Spleen (tissue), 11 donors: ENCODE data around the gene ARRDC3. TPM values are rescaled to one million over a fixed set of nuclear protein-coding genes. Genes with fewer than 3 reads are reported as not detected.
"Not testable (repeated sequence)": the region's sequence is repeated elsewhere in the genome, so short reads cannot be mapped to it uniquely, and the experiment has no call there.

Source experiments
- DNase-seq: peaks from one replicate; pipeline ENCODE4 v3.0.0-alpha.2; 2020
- H3K27ac ChIP-seq, 8 donors: fragments of 200-600 bp; sonication (generic) in 7 of 8; 1 replicate in 4 of 8; 2 replicates in 4 of 8; pipeline versions ENCODE4 v1.5.0 to v1.8.0; 2016 to 2021; ENCODE audit warnings: inconsistent platforms in 4 of 8, mild to moderate bottlenecking in 4 of 8, moderate library complexity in 1 of 8
- H3K27me3 ChIP-seq, 7 donors: fragments of 200-600 bp; sonication (generic) in 6 of 7; replicated peaks in 1 of 7; 1 replicate in 4 of 7; 2 replicates in 3 of 7; pipeline versions ENCODE4 v1.5.0 to v1.8.0; 2016 to 2021; ENCODE audit warnings: inconsistent platforms in 3 of 7, mild to moderate bottlenecking in 1 of 7
- H3K36me3 ChIP-seq, 6 donors: fragments of 200-600 bp; sonication (generic) in 5 of 6; 1 replicate in 4 of 6; 2 replicates in 2 of 6; pipeline versions ENCODE4 v1.5.0 to v1.8.0; 2016 to 2021; ENCODE audit warnings: inconsistent platforms in 2 of 6
- H3K4me1 ChIP-seq, 6 donors: fragments of 200-600 bp; sonication (generic) in 5 of 6; 1 replicate in 3 of 6; 2 replicates in 3 of 6; pipeline versions ENCODE4 v1.5.0 to v1.8.0; 2016 to 2021; ENCODE audit warnings: inconsistent platforms in 3 of 6
- H3K4me3 ChIP-seq, 8 donors: fragments of 200-600 bp; sonication (generic) in 7 of 8; 1 replicate in 4 of 8; 2 replicates in 4 of 8; pipeline versions ENCODE4 v1.5.0 to v1.8.0; 2016 to 2021; ENCODE audit warnings: inconsistent platforms in 4 of 8, mild to moderate bottlenecking in 4 of 8, moderate library complexity in 2 of 8
- H3K9me3 ChIP-seq, 8 donors: fragments of 200-600 bp; sonication (generic) in 7 of 8; 1 replicate in 4 of 8; 2 replicates in 4 of 8; pipeline versions ENCODE4 v1.5.0 to v1.8.0; 2016 to 2021; ENCODE audit warnings: inconsistent platforms in 4 of 8
- POLR2A ChIP-seq, 3 donors: fragments of 450-650 bp; IDR thresholded peaks; one replicate each; pipeline ENCODE4 v1.5.1; 2017; ENCODE audit warnings: antibody characterized with exemption in 3 of 3, mild to moderate bottlenecking in 1 of 3
- POLR2AphosphoS5 ChIP-seq, 3 donors: sonication (generic); formaldehyde crosslinking; IDR thresholded peaks; one replicate each; pipeline ENCODE4 v1.5.1; 2017; ENCODE audit warnings: antibody characterized with exemption in 3 of 3
- WGBS, 5 donors: extraction: QIAGEN DNeasy Blood & Tissue Kit in 3 of 5; methylation state at CpG; one replicate each; pipeline versions ENCODE4 v1.1.5 to v1.1.7; 2013 to 2018; 5-methylcytosine and 5-hydroxymethylcytosine counted together
- intact Hi-C: fragments of 100-400 bp; cut with DNase I; formaldehyde crosslinking; loops from one replicate; pipeline ENCODE4 v1.15.0; 2023; ENCODE audit warnings: low total_unique reads
- polyA plus RNA-seq, 3 donors: library from polyadenylated mRNA; stranded (reverse); fragments of 200-250 nt; gene quantifications; one replicate each; pipeline ENCODE4 v1.2.1, GENCODE V29; 2013
- total RNA-seq, 7 donors: library from RNA; depleted of rRNA in 3 of 7; stranded (reverse); fragments of >200 nt in 3 of 7; fragmentation: NEBNext Ultra II Directional in 4 of 7; extraction: Animal tissue kit (Norgen Biotek cat#: 25700) in 4 of 7; gene quantifications; one replicate each; pipeline versions ENCODE4 v1.1.0 to v1.2.1, GENCODE V29; 2016 to 2021
- TF ChIP-seq, protein P1 (sequence below), 11 experiments: fragments of 200-600 bp in 7 of 11; fragments of 450-650 bp in 4 of 11; sonication (generic) in 4 of 11; IDR thresholded peaks in 8 of 11; conservative IDR thresholded peaks in 3 of 11; 1 replicate in 7 of 11; 2 replicates in 4 of 11; pipeline versions ENCODE4 v1.4.0 to v1.8.0; 2016 to 2021; ENCODE audit warnings: antibody characterized with exemption in 11 of 11, inconsistent platforms in 4 of 11, mild to moderate bottlenecking in 1 of 11
- donor health status: healthy with polysubstance abuse.
- donor health status: DM: no; HTN: no; CAD: no; lungs with moderate emphysema.
- donor health status: DM: no; HTN: no; CAD: no.
- donor health status: Bipolar disorder and iron deficiency.
- donor health status: healthy.
- donor health status: DM: no; HTN: no; CAD: no.
- donor health status: DM: yes; HTN: yes; CAD: no.

ARRDC3 gene
- total and polyA plus RNA-seq, 10 donors, result 13.7 to 124 (median 41.2) TPM

DNA sequence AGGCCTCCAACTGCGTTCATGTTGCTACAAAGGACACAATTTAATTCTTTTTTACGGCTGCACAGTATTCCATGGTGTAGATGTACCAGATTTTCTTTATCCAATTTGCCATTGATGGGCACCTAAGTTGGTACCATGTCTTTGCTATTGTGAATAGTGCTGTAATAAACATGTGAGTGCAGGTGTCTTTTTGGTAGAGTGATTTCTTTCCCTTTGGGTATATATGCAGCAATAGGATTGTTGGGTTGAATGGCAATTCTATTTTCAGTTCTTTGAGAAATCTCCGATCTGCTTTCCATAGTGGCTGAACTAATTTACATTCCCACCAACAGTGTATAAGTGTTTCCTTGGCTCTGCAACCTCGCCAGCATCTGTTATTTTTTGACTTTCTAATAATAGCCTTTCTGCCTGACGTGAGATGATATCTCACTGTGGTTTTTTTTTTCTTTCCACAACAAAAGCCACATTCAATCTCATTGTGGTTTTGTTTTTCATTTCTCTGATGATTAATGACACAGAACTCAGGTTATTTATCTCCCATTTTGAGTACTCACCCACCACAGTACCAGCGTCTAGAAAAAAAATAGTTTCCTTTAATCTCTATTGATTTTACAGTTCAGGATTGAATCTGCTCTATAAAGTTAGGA lies 21.9 kb downstream of the ARRDC3 start:
- DNase-seq, result no peak
- intact Hi-C loops, result no loop called here
- WGBS, 5 donors, result 53 to 61% (median 57%) methylated on average over 6 of the region's 6 CpGs
- H3K36me3 ChIP-seq, result peaks cover 0 to under 1% (median 0%) of the 10 kb centered on the region in 6 donors
- no peak overlapping the region for H3K27ac ChIP-seq
- TF ChIP-seq POLR2AphosphoS5 (IDR thresholded peaks at IDR 0.05) (no peak), POLR2A (IDR thresholded peaks at IDR 0.05) (no peak)
- TF ChIP-seq, protein P1, sequence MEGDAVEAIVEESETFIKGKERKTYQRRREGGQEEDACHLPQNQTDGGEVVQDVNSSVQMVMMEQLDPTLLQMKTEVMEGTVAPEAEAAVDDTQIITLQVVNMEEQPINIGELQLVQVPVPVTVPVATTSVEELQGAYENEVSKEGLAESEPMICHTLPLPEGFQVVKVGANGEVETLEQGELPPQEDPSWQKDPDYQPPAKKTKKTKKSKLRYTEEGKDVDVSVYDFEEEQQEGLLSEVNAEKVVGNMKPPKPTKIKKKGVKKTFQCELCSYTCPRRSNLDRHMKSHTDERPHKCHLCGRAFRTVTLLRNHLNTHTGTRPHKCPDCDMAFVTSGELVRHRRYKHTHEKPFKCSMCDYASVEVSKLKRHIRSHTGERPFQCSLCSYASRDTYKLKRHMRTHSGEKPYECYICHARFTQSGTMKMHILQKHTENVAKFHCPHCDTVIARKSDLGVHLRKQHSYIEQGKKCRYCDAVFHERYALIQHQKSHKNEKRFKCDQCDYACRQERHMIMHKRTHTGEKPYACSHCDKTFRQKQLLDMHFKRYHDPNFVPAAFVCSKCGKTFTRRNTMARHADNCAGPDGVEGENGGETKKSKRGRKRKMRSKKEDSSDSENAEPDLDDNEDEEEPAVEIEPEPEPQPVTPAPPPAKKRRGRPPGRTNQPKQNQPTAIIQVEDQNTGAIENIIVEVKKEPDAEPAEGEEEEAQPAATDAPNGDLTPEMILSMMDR (IDR thresholded peaks at IDR 0.05 in 8 of 11, conservative IDR thresholded peaks at IDR 0.05 in 3 of 11), result no peak
- H3K27me3 ChIP-seq, result no peaks in the 10 kb centered on the region
- H3K4me3 ChIP-seq, result no peak overlapping the region
- peaks cover 0 to 7% (median 0%) of the 10 kb centered on the region in 8 donors for H3K9me3 ChIP-seq
- peaks cover 0 to 16% (median 0%) of the 10 kb centered on the region in 6 donors for H3K4me1 ChIP-seq

DNA sequence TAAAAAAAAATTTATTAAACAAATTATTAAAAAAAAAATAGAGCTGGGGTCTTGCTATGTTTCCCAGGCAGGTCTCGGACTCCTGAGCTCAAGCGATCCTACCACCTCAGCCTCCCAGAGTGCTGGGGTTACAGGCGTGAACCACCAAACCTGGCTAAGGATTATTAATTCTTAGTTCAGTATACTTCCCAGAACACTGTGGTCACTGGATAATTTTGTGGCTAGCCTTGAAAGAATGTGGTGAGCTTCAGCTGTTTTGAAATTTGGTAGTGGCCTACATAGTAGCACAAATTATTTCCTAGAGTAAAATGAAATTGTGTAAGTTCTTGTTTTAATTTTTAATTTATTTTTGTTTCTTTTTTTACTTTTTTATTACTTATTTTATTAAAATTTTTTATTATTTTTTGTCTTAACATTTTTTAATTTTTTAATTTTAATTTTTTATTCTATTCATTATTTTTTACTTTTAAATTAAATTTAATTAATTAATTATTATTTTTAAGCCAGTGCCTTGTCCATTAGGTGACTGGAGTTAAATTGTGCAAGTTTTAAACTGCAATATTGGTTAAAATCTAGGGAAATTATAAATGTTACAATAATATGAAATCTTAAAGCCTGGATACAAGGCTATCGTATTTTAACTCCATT lies 23.0 kb downstream of the ARRDC3 start:
- Histone ChIP-seq H3K4me3 (no peak overlapping the region), H3K27me3 (no peaks in the 10 kb centered on the region), H3K9me3 (peaks cover 0 to 7% (median 0%) of the 10 kb centered on the region in 8 donors), H3K4me1 (peaks cover 0 to 26% (median 3%) of the 10 kb centered on the region in 6 donors), H3K27ac (no peak overlapping the region), H3K36me3 (no peaks in the 10 kb centered on the region)
- no peak for DNase-seq
- intact Hi-C loops, result no loop called here
- WGBS, 5 donors, result 81 to 92% (median 84%) methylated on average over 4 of the region's 4 CpGs
- TF ChIP-seq POLR2AphosphoS5 (IDR thresholded peaks at IDR 0.05) (no peak), POLR2A (IDR thresholded peaks at IDR 0.05) (no peak)
- TF ChIP-seq, protein P1 (IDR thresholded peaks at IDR 0.05 in 8 of 11, conservative IDR thresholded peaks at IDR 0.05 in 3 of 11), result no peak

DNA sequence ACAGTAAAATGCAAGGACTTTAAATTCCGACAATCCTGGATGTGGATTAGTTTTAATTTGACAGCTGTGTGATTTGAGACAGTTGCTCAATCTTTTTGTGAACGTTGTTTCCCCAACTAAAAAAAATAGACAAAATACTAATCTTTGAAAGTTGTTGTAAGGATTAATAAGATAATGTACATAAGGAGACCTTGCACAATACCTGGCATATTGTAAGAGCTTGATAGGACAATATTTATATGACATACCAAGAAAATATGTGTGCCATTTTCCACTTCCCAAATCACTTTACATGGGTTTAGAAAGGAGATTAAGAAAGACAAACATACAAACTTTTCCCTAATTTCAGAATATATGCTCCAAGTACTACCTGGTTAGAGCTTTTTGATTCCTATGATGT lies 25.3 kb downstream of the ARRDC3 start:
- TF ChIP-seq POLR2AphosphoS5 (IDR thresholded peaks at IDR 0.05) (no peak), POLR2A (IDR thresholded peaks at IDR 0.05) (no peak)
- TF ChIP-seq, protein P1 (IDR thresholded peaks at IDR 0.05 in 8 of 11, conservative IDR thresholded peaks at IDR 0.05 in 3 of 11), result no peak
- WGBS, 5 donors, result 59 to 75% (median 71%) methylated on average over 2 of the region's 2 CpGs
- intact Hi-C loops, result no loop called here
- H3K9me3 ChIP-seq, result peaks cover 0 to 7% (median 0%) of the 10 kb centered on the region in 8 donors
- peaks cover 0 to 35% (median 6%) of the 10 kb centered on the region in 6 donors for H3K4me1 ChIP-seq
- H3K27ac ChIP-seq, result no peak overlapping the region
- no peak overlapping the region for H3K4me3 ChIP-seq
- H3K36me3 ChIP-seq, result no peaks in the 10 kb centered on the region
- H3K27me3 ChIP-seq, result no peaks in the 10 kb centered on the region
- no peak for DNase-seq

DNA sequence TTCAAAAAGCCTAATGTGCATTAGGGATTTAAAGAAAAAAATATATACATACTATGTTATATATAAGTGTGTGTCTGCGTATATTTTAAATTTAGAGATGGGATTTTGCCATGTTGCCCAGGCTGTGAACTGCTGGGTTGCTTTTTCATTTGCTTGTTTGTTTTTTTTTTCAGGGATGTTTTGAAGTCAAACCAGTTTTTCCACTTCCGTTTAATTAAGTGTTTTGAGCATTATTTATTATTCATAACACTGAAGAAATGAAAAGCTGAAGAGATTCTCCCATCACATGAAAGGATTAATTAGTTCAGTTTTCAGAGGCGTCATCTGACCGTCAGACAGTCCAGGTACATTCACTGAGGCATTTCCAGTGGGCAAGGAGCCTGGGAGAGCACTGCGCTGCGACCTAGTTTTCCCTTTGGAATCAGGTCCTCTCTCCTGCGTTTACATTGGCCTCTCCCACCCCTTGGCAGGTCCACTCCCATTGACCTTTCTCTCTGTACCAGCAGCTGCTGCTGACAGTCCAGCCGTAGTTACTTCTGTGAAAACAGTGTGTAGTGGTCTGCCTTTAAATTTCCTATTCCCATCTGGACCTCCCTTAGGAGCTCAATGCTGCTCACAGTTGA lies 26.0 kb downstream of the ARRDC3 start:
- DNase-seq, result no peak
- H3K36me3 ChIP-seq, result no peaks in the 10 kb centered on the region
- H3K4me3 ChIP-seq, result no peak overlapping the region
- no peaks in the 10 kb centered on the region for H3K27me3 ChIP-seq
- H3K9me3 ChIP-seq, result peaks cover 0 to 7% (median 0%) of the 10 kb centered on the region in 8 donors
- peaks cover 0 to 35% (median 6%) of the 10 kb centered on the region in 6 donors for H3K4me1 ChIP-seq
- no peak overlapping the region for H3K27ac ChIP-seq
- intact Hi-C loops, result no loop called here
- 79 to 86% (median 82%) methylated on average over 8 of the region's 8 CpGs for WGBS, 5 donors
- TF ChIP-seq, protein P1 (IDR thresholded peaks at IDR 0.05 in 8 of 11, conservative IDR thresholded peaks at IDR 0.05 in 3 of 11), result no peak
- TF ChIP-seq POLR2AphosphoS5 (IDR thresholded peaks at IDR 0.05) (no peak), POLR2A (IDR thresholded peaks at IDR 0.05) (no peak)

DNA sequence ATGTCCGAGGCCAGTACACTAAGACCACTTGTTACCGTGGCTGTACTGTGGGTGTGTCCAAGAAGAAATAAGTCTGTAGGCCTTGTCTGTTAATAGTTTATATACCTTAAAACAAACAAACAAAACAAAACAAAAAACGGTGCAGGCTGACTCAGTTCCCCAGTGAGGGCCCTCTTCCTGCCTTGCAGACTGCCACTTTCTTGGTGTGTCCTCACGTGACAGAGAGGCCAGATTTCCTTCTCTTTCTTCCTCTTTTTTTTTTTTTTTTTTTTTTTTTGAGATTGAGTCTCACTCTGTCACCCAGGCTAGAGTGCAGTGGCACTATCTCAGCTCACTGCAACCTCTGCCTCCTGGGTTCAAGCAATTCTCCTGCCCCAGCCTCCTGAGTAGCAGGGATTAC lies 28.2 kb downstream of the ARRDC3 start:
- 56 to 69% (median 58%) methylated on average over 4 of the region's 4 CpGs for WGBS, 5 donors

More for the DNA sequence above, 28.2 kb downstream of the ARRDC3 start:
- Histone ChIP-seq H3K27ac (peak overlapping the region in 6 of 8 donors; percentile 35 to 71 (median 60)), H3K4me1 (peaks cover 0 to 19% (median 6%) of the 10 kb centered on the region in 6 donors)
- H3K9me3 ChIP-seq, intact Hi-C loops, H3K27me3 ChIP-seq, H3K4me3 ChIP-seq, H3K36me3 ChIP-seq, DNase-seq: not testable (repeated sequence)
